GM18511 (cell line): Measurements from ENCODE around the gene NCK2.

Source experiments
- ATAC-seq: cut with Tn5 transposase; IDR thresholded peaks from one replicate; pipeline ENCODE4 v1.9.1; 2021; ENCODE audit warnings: mild to moderate bottlenecking, moderate library complexity; ENCODE audit not compliant: unreplicated experiment

NCK2 gene

DNA sequence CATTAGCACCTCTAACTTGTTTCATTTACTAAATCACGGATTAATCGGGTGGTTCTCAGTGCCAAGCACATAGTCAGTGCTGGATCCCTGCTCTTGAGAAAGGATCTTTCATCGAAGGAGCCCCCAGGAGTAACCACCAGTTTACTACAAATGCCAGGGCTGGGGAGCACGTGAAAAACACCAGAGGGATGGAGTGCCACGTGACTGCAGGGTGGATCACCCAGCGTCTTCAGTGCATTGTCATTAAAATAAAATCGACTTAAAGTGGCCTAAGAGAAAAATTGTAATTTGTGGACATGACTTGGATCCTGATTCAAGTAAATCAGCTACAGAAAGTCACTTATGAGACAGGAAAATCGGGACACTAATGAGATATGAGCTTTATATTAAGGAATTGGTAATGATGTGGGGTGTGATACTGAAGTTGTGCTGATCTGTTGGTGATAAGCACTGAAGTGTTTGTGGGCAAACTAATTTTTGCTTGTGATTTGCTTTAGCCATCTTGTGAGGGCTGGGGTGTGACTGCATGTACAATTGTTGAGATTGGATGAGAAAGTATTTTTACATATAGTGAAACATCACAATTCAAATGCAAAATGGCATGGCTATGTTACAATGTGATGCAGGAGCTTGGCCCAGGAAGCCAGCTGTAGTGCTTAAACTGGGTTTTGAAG, 63.8 kb downstream of the NCK2 start:
- ATAC-seq: no peak

DNA sequence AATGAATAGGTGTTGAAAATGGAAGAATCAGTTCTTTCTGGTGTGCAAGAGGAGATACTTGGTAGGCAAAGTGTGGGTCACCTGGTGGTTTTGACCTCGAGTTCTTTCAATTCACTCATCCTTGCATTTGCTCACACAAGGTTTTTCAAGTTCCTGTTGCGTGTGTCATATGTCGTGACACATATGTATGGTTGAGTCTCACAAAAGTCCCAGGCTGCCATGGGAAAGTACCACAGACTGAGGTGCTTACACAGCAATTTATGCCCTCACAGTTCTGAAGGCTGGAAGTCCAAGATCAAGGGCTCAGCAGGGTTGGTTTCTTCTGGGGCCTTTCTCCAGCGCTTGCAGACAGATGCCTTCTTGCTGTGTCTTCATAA, 64.4 kb downstream of the NCK2 start:
- ATAC-seq: peak; percentile 33

DNA sequence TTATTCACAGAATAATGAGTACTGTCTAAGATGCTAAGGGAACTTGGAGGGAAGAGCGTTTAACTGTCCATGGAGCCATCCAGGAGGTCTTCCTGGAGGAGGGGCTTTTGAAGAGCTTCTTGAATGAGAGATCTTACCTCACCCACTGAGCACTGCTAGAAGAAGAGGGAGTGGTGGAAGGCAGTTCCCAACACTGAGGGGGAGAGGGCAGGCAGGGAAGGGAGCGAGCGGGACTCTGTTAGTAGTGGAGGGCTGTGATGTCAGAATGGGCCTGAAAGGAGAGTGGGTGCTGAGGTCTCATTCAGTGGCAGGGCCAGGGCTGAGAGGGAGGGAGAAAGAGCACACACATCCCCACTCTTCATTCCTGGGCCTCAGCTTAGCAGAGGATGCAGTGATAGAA, 65.0 kb downstream of the NCK2 start:
- ATAC-seq: no peak

DNA sequence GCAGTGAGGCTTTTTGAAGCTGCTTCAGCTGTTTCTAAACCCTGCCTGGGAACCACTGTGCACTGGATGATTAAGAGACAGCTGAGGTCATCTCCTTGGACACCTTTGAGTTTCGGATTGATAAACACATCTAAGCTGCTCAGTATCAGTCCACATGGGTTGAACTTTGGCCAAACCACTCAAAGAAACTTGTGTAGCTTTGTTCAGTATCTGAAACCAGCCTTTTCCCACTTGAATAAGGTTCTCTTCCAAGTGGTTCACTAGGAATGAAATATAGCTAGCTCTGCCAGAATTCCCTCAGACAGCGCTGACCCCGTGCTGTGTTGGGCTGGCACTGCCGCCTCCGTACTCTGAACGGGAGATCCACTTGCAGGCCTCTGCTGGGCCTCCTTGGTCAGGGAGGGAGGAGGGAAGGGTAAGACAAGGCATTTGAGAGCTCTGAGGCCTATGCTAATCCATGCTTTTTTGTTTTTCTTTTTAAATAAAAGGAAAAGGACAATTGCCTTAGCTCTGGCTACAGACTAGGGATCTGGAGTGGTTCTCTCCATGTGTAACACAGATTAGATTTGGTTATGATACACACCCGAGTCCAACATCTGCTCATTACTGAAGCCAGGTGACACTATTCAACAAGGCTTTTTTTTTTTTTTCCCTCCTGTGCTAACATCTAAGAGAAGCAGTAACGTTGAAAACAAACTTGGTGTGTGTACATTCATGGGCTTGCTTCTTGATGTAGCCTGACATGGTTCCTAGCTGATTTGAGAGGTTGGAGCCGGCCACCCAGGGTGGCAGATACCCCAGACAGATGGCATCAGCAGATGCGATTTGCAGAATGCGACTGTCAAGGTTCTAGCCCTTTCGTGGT, 67.7 kb downstream of the NCK2 start:
- ATAC-seq: peak; percentile 98

DNA sequence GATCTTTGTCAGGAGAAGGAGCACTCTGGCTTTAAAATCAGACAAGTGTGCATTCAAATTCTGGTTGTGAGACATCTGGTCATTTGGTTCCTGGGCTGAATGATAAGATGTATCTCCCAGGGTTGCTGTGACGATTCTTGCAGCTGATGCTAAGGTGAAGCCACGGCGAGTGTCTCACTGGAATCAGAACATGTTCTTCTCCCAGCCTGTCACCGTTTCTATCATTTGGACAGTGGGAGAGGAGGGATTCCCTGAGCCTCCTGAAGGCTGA, 68.3 kb downstream of the NCK2 start:
- no peak for ATAC-seq

DNA sequence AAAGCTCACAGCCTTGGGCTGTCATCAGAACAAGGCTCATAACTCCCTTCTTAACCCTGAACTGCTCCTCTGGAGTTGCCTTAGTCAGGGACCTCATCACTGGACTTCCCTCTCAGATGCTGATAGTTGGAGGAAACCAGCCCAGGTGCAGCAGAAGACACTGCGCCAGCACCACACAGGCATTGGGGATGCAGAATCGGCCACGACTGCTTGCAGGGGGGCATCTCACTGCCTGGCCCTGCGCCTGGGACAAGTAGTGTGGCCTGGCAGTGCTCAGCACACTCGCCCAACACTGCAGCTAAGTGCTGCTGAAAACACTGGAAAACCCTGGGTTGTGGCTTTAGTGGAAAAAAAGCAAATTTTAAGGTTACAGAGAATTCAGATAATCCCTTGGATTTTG, 68.7 kb downstream of the NCK2 start:
- ATAC-seq: no peak

DNA sequence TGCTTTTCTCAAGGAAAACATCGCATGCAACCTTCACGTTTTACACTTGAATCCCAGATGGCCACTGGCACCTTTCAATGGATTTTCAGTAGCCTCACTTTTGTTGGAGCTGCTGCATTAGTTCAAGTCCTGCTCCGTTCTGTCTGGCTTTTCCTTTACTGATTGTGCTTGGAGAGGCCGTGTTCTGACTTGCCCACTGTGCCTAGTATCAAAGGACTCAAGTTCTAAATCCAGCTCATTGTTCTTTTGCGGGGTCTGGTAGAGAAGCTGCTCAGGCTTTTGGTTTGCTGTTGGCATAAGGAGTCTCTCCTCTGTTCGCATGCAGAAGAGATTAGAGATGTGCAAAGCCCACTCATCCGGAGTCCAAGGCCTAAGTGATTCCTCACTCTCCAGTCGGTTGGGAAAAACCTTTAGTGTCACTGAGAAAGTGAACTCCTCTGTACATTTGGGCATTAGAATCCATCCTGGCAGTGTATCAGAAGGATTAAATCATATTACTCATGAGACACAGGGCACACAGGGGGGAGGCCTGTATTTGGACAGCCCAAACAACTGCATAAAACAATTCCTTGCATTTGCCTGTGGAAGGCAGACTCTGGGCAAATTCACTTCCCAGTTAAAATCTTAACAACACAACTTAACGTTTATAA, 69.7 kb downstream of the NCK2 start:
- no peak for ATAC-seq

DNA sequence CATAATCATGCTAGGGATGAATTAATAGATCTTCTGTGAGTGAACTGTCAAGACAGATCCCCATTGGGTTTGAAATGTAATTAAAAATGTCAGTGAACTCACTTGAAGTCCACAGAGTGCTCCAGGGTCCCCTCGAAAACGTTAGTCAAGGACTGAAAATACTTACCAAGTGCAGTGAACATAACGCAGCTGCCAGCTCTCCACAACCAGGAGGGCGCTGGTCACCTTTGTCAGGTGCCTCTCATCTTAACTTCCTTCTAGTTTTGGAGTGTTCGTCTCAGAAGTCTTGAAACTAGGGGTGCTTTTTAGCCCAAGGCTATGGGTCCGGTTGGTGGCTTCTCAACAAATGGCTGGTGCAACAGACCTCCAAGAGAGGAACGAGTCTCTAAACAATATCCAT, 70.7 kb downstream of the NCK2 start:
- no peak for ATAC-seq

DNA sequence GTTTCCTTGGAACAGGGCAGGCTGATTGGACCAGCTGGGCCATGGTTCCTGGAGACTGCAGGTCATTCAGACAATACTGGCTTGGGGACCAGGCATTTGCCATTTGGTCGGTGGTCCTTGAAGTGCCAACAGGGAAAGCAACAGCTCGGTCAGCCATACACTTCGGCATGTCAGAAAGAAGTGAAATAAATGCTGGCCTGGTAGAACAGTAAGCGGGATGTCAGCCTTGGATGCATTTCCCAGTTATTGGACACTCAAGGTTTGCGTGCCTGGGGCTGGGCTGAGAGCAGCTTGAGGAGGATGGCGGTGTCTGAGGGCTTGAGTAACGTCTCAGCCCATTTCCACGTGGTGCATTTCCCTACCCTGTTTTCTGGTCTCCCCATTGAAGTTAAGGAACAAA, 75.4 kb downstream of the NCK2 start:
- ATAC-seq: no peak

DNA sequence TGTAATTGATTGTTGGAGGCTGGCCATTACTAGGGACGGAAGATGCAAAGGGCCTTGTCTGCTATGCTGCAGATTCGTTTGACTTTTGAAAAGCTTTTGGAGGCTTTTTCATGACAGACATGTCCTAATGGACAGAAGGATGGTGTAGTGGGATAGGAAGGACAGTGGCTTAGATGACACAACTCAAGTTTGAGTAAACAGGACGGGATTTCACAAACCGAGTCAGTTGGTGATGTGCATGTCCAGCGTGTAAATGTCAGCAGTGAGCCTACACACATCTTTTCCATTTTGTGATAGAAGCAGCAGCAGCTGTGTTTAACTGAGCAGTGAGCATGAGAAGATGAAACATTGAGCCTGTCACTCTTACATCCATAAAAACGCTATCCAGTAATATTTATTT, 76.0 kb downstream of the NCK2 start:
- no peak for ATAC-seq

DNA sequence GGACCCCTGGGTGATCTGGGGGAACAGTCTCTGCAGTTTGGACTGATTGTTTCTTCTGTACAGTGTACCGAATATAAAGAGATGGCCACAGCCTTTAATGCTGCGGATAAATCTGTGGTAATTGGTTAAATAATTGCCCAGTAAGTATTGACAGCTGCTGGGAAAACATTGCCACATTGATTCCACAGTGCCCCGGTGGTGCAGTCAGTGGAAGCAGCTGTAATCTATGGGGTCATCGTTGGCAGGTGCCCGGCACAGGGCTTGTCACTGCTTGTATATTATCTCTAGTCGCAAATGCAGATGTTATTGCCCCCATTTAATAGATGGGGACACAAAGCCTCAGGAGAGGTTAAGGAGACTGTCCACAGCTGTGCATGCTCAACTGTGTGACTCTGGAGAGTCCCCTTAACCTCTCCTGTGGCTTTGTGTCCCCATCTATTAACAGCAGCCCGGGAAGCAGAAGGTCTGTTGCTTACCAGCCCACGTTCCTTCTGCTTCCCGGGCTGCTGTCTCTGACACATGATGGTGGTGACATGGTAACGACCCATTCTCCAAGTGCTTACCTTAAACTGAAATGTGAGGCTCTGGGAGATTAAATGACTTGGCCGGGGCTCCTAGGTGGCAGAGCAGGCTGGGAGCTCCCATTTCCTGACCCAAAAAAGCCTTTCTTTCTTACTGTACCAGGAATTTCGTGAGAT, 76.9 kb downstream of the NCK2 start:
- ATAC-seq: no peak

DNA sequence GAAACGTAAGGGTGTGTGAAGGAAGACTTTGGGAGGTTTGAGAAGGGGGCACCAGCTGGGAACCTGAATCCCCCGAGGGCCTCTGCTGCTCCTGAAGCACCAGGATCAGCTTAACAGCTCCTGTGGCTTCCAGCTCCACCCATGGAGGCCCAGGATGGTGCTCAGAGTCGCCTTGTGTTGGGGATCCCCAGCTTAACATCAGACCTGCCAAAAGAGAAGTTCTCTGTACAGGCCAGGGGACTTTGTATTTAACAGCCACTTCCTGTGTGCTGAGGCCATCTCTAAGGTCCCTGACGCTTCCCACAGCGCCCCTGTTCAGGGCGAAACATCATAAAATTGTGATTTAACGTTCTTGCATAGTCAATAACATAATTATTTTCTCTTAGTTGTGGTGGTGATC, 77.5 kb downstream of the NCK2 start:
- peak; percentile 84 for ATAC-seq

DNA sequence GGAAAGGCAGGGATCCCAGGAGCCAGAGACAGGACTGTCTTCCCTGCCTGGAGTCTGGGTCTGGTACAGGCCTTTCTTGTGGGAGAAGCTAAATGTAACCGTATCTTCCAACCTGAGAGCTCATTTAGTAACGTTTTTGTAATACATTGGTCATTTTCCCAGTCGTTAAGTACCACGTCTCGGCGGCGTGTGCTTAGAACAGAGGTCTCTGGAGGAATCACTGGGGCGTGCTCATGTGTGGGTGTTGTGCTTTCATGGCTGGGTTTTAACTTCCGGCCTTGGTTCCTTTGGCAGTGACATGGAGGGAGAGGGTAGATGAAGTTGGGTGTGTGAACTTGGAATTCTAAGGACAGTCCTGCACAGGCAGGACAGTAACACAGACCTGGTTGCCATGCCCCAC, 79.7 kb downstream of the NCK2 start:
- ATAC-seq: no peak

DNA sequence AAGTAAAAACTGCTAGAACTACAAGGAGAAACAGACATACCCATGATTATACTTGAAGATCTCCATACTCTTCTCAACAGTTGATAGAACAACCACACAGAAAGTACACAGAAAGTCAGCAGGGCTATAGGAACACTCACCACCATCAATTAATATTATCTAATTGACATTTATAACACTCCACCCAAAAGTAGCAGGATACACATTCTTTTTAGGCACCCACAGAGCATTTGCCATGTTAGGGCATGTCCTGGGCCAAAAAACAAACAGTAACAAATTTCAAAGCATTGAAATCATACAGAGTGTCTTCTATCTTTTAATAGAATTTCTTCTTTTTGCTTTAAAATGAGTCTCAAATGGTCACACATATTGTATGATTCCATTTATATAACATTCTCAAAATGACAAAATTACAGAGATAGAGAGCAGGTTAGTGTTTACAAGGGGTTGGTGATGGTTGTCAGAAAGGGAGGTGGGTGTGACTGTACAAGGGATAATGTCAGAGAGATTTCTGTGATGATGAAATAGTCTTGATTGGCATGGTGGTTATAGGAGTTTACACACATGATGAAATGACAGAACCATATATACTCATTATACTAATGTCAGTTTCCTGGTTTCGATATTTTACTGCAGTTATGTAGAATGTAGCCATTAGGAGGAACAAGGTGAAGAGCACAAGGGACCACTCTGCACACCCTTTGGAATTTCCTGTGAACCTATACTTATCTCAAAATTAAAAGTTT, 82.8 kb downstream of the NCK2 start:
- no peak for ATAC-seq

DNA sequence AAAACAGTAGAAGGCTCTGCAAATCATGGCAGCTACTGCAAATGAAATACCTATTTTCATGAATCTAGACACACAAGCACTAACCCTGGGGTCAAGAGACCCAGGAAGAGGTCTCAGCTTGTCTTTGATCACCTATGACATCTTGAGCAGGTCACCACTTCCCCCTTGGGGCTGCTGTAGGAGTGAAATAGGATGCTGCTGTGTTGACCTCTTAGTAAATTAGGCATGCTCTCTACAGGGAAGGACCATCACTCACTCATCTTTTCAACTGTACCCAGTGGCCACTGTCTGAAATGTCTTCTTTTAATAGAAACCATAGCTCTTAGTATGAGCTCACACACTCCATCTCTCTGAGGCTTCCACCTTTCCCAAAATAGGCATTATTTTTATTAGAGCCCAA, 83.8 kb downstream of the NCK2 start:
- ATAC-seq: no peak

DNA sequence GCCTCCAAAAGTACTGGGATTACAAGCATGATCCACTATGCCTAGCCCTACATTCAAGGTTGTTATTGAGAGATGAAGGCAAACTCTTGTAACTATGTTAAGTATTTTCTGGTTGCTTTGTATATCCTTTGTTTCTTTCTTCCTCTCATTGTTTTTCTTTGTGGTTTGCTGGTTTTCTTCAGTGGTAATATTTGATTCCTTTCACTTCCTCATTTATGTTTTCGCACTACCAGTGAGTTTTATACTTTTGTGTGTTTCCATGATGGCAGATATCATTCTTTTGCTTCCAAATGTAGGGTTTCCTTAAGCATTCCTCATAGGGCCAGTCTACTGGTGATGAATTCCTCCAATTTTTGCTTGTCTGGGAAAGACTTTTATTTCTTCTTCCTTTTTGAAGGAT, 90.2 kb downstream of the NCK2 start:
- ATAC-seq: peak; percentile 87

DNA sequence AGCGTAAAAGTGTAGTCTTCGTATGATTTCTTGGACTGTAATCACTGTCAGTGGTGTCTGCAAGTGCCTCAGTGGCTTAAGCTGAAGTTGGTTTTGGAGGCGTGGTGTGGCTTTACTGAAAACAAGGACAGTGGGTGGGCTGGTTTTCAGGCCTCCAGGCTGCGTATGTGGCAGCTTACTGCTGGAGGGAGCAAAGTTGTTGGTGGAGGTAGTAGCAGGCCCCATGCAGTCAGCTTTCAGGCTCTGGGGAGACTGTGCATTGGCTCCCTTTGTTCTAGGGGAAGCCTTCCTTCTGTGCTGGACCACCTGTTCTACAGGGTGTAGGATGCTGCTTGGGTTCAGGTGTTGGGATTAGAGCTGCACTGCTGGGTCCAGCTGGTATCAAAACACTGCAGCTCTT, 91.6 kb downstream of the NCK2 start:
- ATAC-seq: no peak

DNA sequence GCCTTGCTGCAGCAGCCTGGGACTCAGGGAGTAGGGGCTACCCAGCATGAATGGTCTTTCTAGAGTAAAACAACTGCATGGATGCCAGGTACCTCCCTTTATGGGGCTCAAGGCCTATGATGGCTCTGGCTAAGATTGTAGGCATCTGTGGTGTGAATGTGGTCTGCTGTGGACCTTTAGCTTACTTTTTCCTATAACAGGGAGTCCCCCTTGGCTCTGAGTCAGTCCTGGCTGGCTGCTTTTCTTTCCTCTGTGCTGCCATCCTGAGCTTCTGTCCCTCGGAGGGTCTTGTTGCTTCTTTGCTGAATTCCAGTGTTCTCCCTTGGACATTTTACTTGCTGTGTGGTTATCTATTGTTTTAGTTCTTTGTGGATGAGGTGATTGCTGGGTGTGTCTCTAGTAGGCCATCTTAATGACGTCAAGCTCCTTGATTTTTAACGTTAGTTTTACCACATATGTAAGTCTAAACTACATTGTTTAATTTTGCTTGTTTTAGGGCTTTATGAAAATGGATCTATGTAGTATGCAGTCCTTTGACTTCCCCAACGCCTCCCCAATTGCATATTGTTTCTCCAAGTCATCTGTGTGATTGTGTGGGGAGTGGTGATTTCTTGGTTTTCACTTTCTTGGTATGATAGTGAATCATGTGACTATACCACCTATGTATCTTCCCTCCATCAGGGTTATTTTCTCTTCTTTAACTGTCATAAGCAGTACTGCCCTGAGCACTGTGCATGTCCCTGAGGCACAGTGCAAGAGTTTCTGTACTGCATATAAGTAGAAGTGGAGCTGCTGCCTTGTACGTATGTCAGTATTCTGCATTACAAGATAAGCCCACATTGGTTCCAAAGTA, 92.4 kb downstream of the NCK2 start:
- ATAC-seq: no peak

DNA sequence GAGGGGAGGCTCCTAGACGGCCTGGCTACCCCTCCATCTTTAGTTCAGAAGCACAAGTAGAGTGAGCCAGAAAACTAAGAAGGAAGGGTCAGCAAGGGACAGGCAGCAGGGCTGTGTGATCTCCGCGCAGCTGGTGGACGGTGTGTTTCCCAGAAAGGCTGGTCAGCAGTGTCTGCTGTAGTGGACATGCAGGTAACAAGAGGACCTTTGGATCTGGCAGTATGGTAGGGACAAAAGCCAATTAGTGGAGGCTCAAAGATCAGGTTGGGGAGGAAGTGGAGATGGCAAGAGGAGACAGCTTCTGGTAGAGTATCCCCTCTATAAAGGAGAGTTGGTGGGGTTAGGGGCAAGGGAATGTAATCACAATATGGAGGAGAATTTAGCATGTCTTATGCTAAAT, 95.1 kb downstream of the NCK2 start:
- ATAC-seq: no peak

DNA sequence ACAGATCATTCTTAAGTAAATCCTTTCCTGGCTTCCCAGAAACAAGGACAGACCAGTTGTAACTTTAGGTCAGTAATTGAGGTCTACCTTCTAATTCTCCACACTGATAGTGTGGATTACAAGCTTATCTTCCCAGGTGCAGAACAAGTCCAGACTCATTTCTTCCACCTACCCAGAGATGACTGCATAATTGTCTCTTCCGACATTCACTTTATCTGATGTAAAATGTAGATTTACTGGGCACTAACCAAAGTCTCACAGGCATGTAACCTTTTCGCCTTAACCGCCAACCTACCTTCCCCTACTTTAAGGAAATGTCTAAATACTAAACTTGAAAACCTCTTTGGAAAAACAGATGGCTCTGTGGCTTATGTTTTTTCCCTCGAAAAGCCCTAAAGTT, 96.2 kb downstream of the NCK2 start:
- no peak for ATAC-seq
